ENCODE measurements around the gene CDC42SE2. TPM values are rescaled to one million over a fixed set of nuclear protein-coding genes. Genes with fewer than 3 reads are reported as not detected.

Gene CDC42SE2
- polyA plus RNA-seq, 3 donors = 34.4 to 135 (median 92.6) TPM

DNA sequence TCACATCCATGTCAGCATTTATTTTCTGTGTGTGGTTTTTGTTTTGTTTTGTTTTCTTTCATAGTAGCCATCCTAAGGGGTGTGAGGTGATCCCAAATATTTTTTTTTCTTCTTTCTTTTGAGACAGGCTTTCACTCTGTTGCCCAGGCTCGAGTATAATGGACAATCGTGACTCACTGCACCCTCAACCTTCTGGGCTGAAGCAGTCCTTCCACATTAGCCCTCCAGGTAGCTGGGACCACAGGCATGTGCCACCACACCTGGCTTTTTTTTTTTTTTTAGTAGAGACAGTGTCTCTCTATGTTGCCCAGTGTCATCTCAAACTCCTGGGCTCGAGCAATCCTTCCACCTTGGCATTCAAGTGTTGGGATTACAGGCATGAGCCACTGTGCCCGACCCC is 59.1 kb downstream of the CDC42SE2 start:
- peak overlapping the region in 1 of 2 donors; percentile 59 for H3K27ac ChIP-seq (ENCODE audit: low read depth in 1 of 2, low read length in 2 of 2)
- H3K4me1 ChIP-seq (ENCODE audit: control insufficient read depth in 1 of 2, insufficient read depth in 2 of 2, low read length in 2 of 2) = peaks cover 0 to 2% of the 10 kb centered on the region in 2 donors
- peaks cover 20 to 46% of the 10 kb centered on the region in 2 donors for H3K36me3 Mint-ChIP-seq
- TF ChIP-seq, protein P1, sequence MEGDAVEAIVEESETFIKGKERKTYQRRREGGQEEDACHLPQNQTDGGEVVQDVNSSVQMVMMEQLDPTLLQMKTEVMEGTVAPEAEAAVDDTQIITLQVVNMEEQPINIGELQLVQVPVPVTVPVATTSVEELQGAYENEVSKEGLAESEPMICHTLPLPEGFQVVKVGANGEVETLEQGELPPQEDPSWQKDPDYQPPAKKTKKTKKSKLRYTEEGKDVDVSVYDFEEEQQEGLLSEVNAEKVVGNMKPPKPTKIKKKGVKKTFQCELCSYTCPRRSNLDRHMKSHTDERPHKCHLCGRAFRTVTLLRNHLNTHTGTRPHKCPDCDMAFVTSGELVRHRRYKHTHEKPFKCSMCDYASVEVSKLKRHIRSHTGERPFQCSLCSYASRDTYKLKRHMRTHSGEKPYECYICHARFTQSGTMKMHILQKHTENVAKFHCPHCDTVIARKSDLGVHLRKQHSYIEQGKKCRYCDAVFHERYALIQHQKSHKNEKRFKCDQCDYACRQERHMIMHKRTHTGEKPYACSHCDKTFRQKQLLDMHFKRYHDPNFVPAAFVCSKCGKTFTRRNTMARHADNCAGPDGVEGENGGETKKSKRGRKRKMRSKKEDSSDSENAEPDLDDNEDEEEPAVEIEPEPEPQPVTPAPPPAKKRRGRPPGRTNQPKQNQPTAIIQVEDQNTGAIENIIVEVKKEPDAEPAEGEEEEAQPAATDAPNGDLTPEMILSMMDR (IDR thresholded peaks at IDR 0.05) = no peak
- no peaks in the 10 kb centered on the region for H3K27me3 Mint-ChIP-seq (ENCODE audit: low read depth in 3 of 3)
- H3K4me3 Mint-ChIP-seq = no peak overlapping the region
- H3K4me3 ChIP-seq (replicated peaks in 1 of 3; ENCODE audit: low read depth in 2 of 3, low read length in 3 of 3) = no peak overlapping the region
- H3K27ac Mint-ChIP-seq = peak overlapping the region in 6 of 7 donors; percentile 2 to 77 (median 24)
- no peak for DNase-seq
- no peaks in the 10 kb centered on the region for H3K27me3 ChIP-seq (ENCODE audit: control insufficient read depth in 2 of 2, insufficient read depth in 2 of 2, low read length in 2 of 2)
- no peak overlapping the region for H3K4me2 ChIP-seq (replicated peaks; ENCODE audit: extremely low read depth, low read length, poor library complexity, severe bottlenecking)
- H3K79me2 ChIP-seq (ENCODE audit: insufficient read depth, low read length) = peaks cover 99% of the 10 kb centered on the region
- peaks cover 15 to 22% of the 10 kb centered on the region in 2 donors for H3K36me3 ChIP-seq (replicated peaks in 1 of 2; ENCODE audit: control insufficient read depth in 1 of 2, insufficient read depth in 2 of 2, low read length in 2 of 2)
- H3K9me3 ChIP-seq (replicated peaks in 1 of 2; ENCODE audit: control insufficient read depth in 1 of 2, insufficient read depth in 1 of 2, low read length in 2 of 2) = no peaks in the 10 kb centered on the region
- H4K20me1 ChIP-seq (ENCODE audit: insufficient read depth, low read length) = peaks cover 100% of the 10 kb centered on the region
- H3K4me1 Mint-ChIP-seq = peaks cover 25% of the 10 kb centered on the region
- intact Hi-C loops (cut with micrococcal nuclease) = no loop called here
- no CpG with 5 or more reads among the region's 4 CpGs for WGBS (ENCODE audit: insufficient coverage)
- H2AFZ ChIP-seq (ENCODE audit: insufficient read depth, low read depth, low read length, poor library complexity, severe bottlenecking) = no peak overlapping the region
- H3K9me3 Mint-ChIP-seq = peaks cover 0 to 1% (median 0%) of the 10 kb centered on the region in 7 donors
- H3K9ac ChIP-seq (ENCODE audit: insufficient read depth, low read length, poor library complexity, severe bottlenecking) = no peak overlapping the region

DNA sequence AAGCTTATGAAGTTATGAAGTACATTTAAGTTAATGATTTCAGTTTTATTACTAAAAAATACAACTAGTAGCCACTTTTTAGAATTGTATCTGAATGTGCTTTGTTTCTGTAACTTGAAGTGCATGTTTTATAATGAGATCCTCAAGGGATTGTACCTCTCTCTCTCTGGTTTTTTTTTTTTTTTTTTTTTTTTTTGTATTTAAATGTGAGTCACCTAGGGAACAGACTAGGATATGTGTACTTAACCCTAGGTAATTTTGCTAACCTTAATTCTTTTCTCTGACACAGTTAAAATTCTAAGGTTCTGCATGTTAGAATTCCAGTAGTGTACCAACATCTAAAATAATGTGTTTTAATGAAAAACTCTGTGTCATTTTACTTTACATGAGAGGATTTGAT is 59.5 kb downstream of the CDC42SE2 start:
- peaks cover 30% of the 10 kb centered on the region for H3K4me1 Mint-ChIP-seq
- H2AFZ ChIP-seq (ENCODE audit: insufficient read depth, low read depth, low read length, poor library complexity, severe bottlenecking) = no peak overlapping the region

More for the DNA sequence above, 59.5 kb downstream of the CDC42SE2 start:
- H3K4me1 ChIP-seq (ENCODE audit: control insufficient read depth in 1 of 2, insufficient read depth in 2 of 2, low read length in 2 of 2) = peaks cover 0 to 6% of the 10 kb centered on the region in 2 donors
- H3K27ac ChIP-seq (ENCODE audit: low read depth in 1 of 2, low read length in 2 of 2) = peak overlapping the region in 1 of 2 donors; percentile 9
- H3K27me3 ChIP-seq (ENCODE audit: control insufficient read depth in 2 of 2, insufficient read depth in 2 of 2, low read length in 2 of 2) = no peaks in the 10 kb centered on the region
- H4K20me1 ChIP-seq (ENCODE audit: insufficient read depth, low read length) = peaks cover 100% of the 10 kb centered on the region
- no peaks in the 10 kb centered on the region for H3K9me3 ChIP-seq (replicated peaks in 1 of 2; ENCODE audit: control insufficient read depth in 1 of 2, insufficient read depth in 1 of 2, low read length in 2 of 2)
- TF ChIP-seq, protein P1 (IDR thresholded peaks at IDR 0.05) = no peak
- no peak overlapping the region for H3K9ac ChIP-seq (ENCODE audit: insufficient read depth, low read length, poor library complexity, severe bottlenecking)
- H3K79me2 ChIP-seq (ENCODE audit: insufficient read depth, low read length) = peaks cover 99% of the 10 kb centered on the region
- H3K36me3 ChIP-seq (replicated peaks in 1 of 2; ENCODE audit: control insufficient read depth in 1 of 2, insufficient read depth in 2 of 2, low read length in 2 of 2) = peaks cover 11 to 18% of the 10 kb centered on the region in 2 donors
- intact Hi-C loops (cut with micrococcal nuclease) = no loop called here
- Mint-ChIP-seq H3K36me3 (peaks cover 22 to 46% of the 10 kb centered on the region in 2 donors), H3K27ac (peak overlapping the region in 2 of 7 donors; percentile 61), H3K4me3 (no peak overlapping the region), H3K9me3 (peaks cover 0 to 1% (median 0%) of the 10 kb centered on the region in 7 donors), H3K27me3 (ENCODE audit: low read depth in 3 of 3) (no peaks in the 10 kb centered on the region)
- H3K4me2 ChIP-seq (replicated peaks; ENCODE audit: extremely low read depth, low read length, poor library complexity, severe bottlenecking) = no peak overlapping the region
- no peak for DNase-seq
- H3K4me3 ChIP-seq (replicated peaks in 1 of 3; ENCODE audit: low read depth in 2 of 3, low read length in 3 of 3) = no peak overlapping the region
